NCI-H2107 treated with DMSO at 0.1 percent for 48 hours (cell line): ENCODE data around the gene LRRC4C.
"Not testable (repeated sequence)": the region's sequence is repeated elsewhere in the genome, so short reads cannot be mapped to it uniquely, and the experiment has no call there.

Source experiments
- DNase-seq: peaks from one replicate; lab custom pipeline; 2025; ENCODE audit not compliant: unreplicated experiment; lab: John Stamatoyannopoulos, UW

The LRRC4C gene

GRCh38 chr11:40188848-40189247 is 1270.6 kb downstream of the LRRC4C start:
- no peak for DNase-seq

- no peak for DNase-seq
Measured at GRCh38 chr11:40187295-40187694, 1272.2 kb downstream of the LRRC4C start.

- DNase-seq = no peak
Measured at GRCh38 chr11:40186437-40187263, 1272.8 kb downstream of the LRRC4C start.

- DNase-seq = no peak
Measured at GRCh38 chr11:40185793-40186192, 1273.7 kb downstream of the LRRC4C start.

GRCh38 chr11:40183073-40184064 is 1276.1 kb downstream of the LRRC4C start:
- DNase-seq = no peak

- DNase-seq = no peak
Measured at GRCh38 chr11:40179541-40179940, 1279.9 kb downstream of the LRRC4C start.

- no peak for DNase-seq
Measured at GRCh38 chr11:40178470-40178869, 1281.0 kb downstream of the LRRC4C start.

- DNase-seq = no peak
Measured at GRCh38 chr11:40175980-40176379, 1283.5 kb downstream of the LRRC4C start.

- no peak for DNase-seq
Measured at GRCh38 chr11:40170078-40170477, 1289.4 kb downstream of the LRRC4C start.

- no peak for DNase-seq
Measured at GRCh38 chr11:40168414-40168813, 1291.0 kb downstream of the LRRC4C start.

- DNase-seq = not testable (repeated sequence)
Measured at GRCh38 chr11:40167805-40168204, 1291.6 kb downstream of the LRRC4C start.

GRCh38 chr11:40166892-40167291 is 1292.6 kb downstream of the LRRC4C start:
- no peak for DNase-seq

- no peak for DNase-seq
Measured at GRCh38 chr11:40162901-40163883, 1296.3 kb downstream of the LRRC4C start.

- no peak for DNase-seq
Measured at GRCh38 chr11:40161854-40162410, 1297.5 kb downstream of the LRRC4C start.

GRCh38 chr11:40160418-40160817 is 1299.0 kb downstream of the LRRC4C start:
- DNase-seq = no peak

- DNase-seq = no peak
Measured at GRCh38 chr11:40149721-40150120, 1309.7 kb downstream of the LRRC4C start.

- no peak for DNase-seq
Measured at GRCh38 chr11:40140560-40140959, 1318.9 kb downstream of the LRRC4C start.

- DNase-seq = no peak
Measured at GRCh38 chr11:40139536-40139935, 1319.9 kb downstream of the LRRC4C start.

GRCh38 chr11:40139066-40139465 is 1320.4 kb downstream of the LRRC4C start:
- no peak for DNase-seq
